GM12873 (cell line): ENCODE measurements around the gene RUBCN.

ENCODE experiments used
- TF ChIP-seq, protein P1 (sequence below): IDR thresholded peaks from 2 replicates; pipeline ENCODE4 v1.5.1; 2012; ENCODE audit warnings: low read depth, mild to moderate bottlenecking, moderate library complexity, low read length, control low read depth; ENCODE audit not compliant: insufficient read depth; ENCODE audit errors: missing control alignments

Gene RUBCN

DNA sequence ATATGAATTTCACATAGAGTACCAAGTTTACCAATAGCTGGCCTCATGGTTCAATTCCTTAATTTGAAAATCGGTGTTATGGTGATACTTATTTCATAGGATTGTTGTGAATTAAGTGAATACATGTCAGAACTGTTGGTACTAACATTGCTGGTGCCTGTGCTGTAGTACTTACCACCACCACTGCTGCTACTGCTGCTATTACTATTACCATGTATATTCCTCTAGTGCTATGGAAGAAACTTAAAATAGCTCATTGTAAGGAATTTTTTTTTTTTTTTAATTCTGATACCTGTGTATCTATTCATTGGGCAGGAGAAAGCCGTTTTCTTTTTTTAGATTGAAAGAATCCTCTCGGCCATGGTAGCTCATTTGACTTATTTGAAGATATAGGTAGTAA is 16.6 kb upstream of the RUBCN start:
- TF ChIP-seq, protein P1, sequence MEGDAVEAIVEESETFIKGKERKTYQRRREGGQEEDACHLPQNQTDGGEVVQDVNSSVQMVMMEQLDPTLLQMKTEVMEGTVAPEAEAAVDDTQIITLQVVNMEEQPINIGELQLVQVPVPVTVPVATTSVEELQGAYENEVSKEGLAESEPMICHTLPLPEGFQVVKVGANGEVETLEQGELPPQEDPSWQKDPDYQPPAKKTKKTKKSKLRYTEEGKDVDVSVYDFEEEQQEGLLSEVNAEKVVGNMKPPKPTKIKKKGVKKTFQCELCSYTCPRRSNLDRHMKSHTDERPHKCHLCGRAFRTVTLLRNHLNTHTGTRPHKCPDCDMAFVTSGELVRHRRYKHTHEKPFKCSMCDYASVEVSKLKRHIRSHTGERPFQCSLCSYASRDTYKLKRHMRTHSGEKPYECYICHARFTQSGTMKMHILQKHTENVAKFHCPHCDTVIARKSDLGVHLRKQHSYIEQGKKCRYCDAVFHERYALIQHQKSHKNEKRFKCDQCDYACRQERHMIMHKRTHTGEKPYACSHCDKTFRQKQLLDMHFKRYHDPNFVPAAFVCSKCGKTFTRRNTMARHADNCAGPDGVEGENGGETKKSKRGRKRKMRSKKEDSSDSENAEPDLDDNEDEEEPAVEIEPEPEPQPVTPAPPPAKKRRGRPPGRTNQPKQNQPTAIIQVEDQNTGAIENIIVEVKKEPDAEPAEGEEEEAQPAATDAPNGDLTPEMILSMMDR = peak; percentile 25

DNA sequence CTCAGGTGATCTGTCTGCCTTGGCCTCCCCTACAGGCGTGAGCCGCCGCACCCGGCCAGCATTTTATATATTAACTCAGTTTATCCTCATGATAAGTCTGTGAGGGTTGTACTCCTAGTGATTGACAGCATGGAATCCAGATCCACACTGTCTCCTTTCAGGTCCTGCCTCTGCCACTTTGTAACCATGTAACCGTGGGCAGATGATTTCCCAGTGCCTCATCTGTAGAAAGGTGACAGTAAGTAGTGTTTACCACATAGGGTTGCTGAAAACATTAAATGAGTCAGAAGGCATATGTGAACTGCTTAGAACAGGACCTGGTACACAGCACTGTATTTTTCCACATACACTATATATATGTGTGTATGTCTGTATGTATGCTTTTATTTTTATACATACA is 15.4 kb upstream of the RUBCN start:
- TF ChIP-seq, protein P1 = no peak

DNA sequence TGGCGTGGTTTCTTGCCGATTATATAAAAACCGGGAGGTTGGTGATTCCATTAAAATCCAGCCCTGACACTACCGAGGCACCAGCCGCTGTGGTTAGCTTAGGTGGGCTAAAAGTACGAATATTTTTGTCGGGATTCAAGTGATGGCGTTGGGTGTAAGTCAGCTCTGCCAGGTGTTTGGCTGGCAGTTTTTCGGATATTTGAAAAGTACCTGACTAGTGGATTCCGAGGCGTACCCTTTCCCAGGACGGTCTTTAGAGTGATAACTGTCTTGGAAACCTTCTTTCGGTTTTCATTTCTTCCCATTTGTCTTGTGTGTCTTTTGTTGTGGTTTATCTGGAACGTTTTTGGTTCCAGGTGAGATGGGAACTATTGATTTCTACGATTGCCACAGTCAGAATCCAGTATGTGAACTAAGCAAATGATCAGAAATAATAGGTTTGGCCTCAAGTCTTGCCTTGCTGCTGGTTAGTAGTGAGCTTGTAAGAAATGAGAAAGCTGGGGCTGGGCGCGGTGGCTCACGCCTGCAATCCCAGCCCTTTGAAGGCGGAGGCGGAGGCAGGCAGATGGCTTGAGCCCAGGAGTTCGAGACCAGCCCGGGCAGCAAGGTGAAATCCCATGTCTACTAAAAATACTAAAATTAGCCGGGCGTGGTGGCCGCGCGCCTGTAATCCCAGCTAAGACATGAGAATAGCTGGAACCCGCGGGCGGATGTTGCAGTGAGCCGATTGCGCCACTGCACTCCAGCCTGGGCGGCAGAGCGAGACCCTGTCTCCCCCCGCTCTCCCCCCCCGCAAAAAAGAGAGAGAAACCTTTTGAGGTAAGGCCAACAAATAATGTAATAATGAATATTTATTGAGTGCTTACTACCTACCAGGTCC is 14.4 kb upstream of the RUBCN start:
- TF ChIP-seq, protein P1 = no peak

DNA sequence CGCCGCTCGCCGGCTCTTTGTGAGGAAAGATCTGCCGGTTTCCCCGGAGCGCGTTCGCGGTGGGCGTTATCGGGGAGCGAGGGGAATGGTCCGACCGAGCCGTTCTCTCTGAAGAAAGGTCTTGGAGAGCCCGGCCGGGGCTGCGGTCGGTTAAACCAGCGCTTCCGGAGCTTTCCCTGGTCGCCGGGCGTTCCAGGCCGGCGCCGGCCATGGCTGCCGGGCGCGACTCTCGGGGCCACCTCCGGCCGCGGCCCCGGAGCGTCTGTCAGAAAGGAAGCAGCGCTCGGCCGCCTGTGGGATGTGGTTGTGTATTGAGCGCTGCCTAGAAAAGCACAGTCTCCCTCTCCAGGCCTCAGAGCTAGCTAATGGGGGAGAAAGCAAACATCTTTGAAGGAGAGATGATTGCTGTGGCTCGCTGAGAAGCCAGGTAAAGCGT is 13.7 kb upstream of the RUBCN start:
- TF ChIP-seq, protein P1 = no peak

DNA sequence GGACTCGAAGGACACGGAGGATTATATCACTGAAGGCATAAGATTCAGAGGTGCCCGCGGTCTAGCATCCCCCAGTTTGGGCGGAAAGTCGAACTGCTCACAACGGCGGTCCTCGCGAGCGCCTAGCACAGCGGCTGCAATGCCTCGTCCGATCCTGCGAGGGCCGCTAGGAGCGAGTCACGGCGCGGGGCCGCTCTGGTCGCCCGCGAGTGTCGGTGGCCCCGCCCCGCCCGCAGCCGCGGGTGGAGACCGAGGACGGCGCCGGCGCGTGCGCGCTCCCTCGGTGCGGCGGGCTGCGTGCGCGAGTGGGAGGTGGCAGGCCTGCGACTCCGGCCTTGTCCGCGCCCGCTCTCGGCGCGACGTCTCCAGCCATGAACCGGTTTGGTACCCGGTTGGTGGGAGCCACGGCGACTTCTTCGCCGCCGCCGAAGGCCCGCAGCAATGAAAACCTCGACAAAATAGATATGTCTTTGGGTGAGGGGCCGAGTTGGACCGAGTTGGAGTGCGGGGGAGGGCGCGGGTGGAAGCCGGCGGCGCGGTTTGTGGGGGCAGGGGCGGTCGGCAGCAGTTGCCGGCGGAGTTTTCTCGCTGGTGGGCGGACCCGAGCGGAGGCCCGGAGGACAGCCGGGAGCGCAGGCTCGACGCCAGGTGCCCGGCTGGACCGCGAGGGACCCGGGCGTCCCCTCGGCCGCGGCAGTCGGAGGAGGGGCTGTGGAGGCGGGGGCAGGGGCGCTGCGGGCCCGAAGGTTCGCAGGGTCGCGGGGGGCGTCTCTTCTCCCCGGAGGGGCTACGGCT is 13.1 kb upstream of the RUBCN start, which contains the start of gene FYTTD1:
FYTTD1 (plus strand) TSS at position 283 of the 795 bp plus-strand sequence; CDS start at position 372, 89 bp downstream.
- TF ChIP-seq, protein P1 = peak; percentile 61

DNA sequence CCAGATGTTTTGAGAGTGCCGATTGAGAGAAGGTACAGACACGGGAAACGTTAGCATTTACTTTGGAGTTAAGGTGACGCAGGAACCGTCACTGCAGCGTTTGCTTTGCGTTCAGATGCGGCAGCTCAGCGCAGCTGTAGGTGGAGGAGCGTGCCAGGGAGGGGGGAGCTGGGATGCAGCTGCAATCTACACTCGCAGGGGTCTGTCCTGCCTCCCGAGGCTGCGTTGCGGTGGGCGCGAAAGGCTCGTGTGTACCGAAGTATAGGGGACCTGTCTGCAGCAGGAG is 12.6 kb upstream of the RUBCN start:
- TF ChIP-seq, protein P1 = no peak
